HL-60 (cell line): ENCODE measurements around the gene WFS1.

Source experiments
- DNase-seq, 2 experiments: peaks; one replicate each; pipeline ENCODE4 v3.0.0-alpha.2; 2010 to 2020; ENCODE audit warnings: low read depth in 1 of 2, low spot score in 1 of 2
- H3K27ac ChIP-seq: fragments of 250-450 bp; sonication (Bioruptor Pico); replicated peaks from 2 replicates; pipeline ENCODE4 v1.5.1; 2020; ENCODE audit warnings: mild to moderate bottlenecking, moderate library complexity
- H3K27me3 ChIP-seq: fragments of 250-450 bp; sonication (Bioruptor Pico); 2 replicates; pipeline ENCODE4 v1.5.1; 2021; ENCODE audit warnings: mild to moderate bottlenecking, moderate library complexity; ENCODE audit not compliant: insufficient read depth, poor library complexity, severe bottlenecking
- H3K4me3 ChIP-seq: replicated peaks from 2 replicates; pipeline ENCODE4 v1.5.1; 2011; ENCODE audit warnings: mild to moderate bottlenecking, control low read depth, low read length; ENCODE audit not compliant: insufficient read depth
- CTCF ChIP-seq: IDR thresholded peaks from one replicate; pipeline ENCODE4 v1.5.1; 2011; ENCODE audit warnings: low read length, control low read depth, inconsistent platforms; ENCODE audit not compliant: insufficient read depth
- GABPA ChIP-seq: IDR thresholded peaks from 2 replicates; pipeline ENCODE4 v1.6.1; 2012; ENCODE audit warnings: low read depth
- POLR2AphosphoS5 ChIP-seq: IDR thresholded peaks from 2 replicates; pipeline ENCODE4 v1.6.1; 2012; ENCODE audit warnings: low read depth
- REST ChIP-seq: IDR thresholded peaks from 2 replicates; pipeline ENCODE4 v1.6.1; 2012; ENCODE audit warnings: low read depth; ENCODE audit not compliant: insufficient replicate concordance
- SPI1 ChIP-seq: IDR thresholded peaks from 2 replicates; pipeline ENCODE4 v1.6.1; 2012; ENCODE audit warnings: low read depth, mild to moderate bottlenecking, borderline replicate concordance

The WFS1 gene

GRCh38 chr4:6235901-6236640 is 33.6 kb upstream of the WFS1 start:
- Histone ChIP-seq H3K4me3 (no peak overlapping the region), H3K27ac (no peak overlapping the region), H3K27me3 (no peaks in the 10 kb centered on the region)
- DNase-seq = no peak
- TF ChIP-seq CTCF = no peak
- no peak for TF ChIP-seq POLR2AphosphoS5
- no peak for TF ChIP-seq GABPA
- TF ChIP-seq REST = no peak

DNA sequence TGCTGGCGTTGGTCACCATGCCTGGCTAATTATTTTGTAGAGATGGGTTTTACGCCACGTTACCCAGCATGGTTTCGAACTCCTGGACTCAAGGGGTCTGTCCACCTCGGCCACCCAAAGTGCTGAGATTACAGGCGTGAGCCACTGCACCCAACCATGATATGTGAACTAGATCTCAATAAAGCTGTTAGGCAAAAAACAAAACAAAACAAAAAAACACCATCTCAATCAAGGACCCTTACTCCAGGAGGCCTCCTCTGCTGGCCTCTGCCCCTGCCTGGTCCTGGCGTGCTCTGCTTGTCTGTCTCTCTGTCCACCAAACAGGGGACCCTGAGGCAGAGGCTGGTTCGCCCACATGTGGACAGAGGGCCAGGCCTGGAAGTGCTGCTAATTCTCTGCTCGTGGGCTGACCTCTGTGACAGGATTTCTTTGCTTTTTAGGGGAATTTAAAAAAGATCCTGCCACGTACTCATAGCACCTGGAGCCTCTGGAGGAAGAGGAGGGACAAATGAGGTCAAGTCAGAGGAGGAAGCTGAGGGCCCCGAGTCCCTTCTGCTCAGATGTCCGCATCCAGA is 32.7 kb upstream of the WFS1 start:
- Histone ChIP-seq H3K4me3 (no peak overlapping the region), H3K27ac (no peak overlapping the region), H3K27me3 (no peaks in the 10 kb centered on the region)
- TF ChIP-seq POLR2AphosphoS5 (no peak), CTCF (no peak), GABPA (no peak), REST (no peak), SPI1 (no peak)
- DNase-seq = no peak

DNA sequence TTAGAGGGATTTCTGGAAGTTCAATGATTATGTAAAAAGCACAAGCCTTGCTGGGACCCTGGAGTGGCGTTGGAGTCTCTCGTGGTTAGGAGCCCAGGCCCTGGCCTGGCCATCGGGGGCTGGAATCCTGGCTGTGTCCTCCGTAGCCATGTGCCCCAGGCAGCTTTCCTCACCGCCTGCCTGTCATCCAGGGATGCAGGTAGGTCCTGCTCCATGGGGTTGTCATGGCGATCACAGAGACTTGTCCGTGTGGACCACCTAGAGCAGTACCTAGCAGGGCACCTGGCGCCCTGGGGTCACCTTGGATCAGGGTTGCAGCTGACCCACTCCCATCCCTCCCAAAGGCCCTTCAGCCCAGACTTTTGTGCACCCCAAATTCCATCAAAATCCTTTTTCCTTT is 30.2 kb upstream of the WFS1 start:
- no peak overlapping the region for H3K27ac ChIP-seq
- DNase-seq = no peak
- H3K27me3 ChIP-seq = no peaks in the 10 kb centered on the region
- H3K4me3 ChIP-seq = no peak overlapping the region
- no peak for TF ChIP-seq SPI1
- no peak for TF ChIP-seq GABPA
- no peak for TF ChIP-seq CTCF
- no peak for TF ChIP-seq POLR2AphosphoS5
- TF ChIP-seq REST = no peak
